WI38 (cell line): Measurements from ENCODE around the gene NTPCR.

Source experiments
- H3K4me3 ChIP-seq: 2 replicates; pipeline ENCODE4 v1.5.1; 2011; ENCODE audit warnings: low read depth, mild to moderate bottlenecking, control low read depth, low read length
- CTCF ChIP-seq: IDR thresholded peaks from 2 replicates; pipeline ENCODE4 v1.5.1; 2012; ENCODE audit warnings: low read depth, mild to moderate bottlenecking, control low read depth, low read length

The NTPCR gene

GRCh38 chr1:232942413-232943294, 7.8 kb upstream of the NTPCR start:
- no peak for TF ChIP-seq CTCF
- H3K4me3 ChIP-seq, result no peak overlapping the region

GRCh38 chr1:232943679-232944252, 6.6 kb upstream of the NTPCR start:
- H3K4me3 ChIP-seq, result no peak overlapping the region
- TF ChIP-seq CTCF, result no peak

- H3K4me3 ChIP-seq, result no peak overlapping the region
- no peak for TF ChIP-seq CTCF
Observed at GRCh38 chr1:232944347-232944746, 6.1 kb upstream of the NTPCR start.

- no peak for TF ChIP-seq CTCF
Observed at GRCh38 chr1:232949636-232950196, 695 bp upstream of the NTPCR start.

GRCh38 chr1:232951180-232951579, 769 bp downstream of the NTPCR start:
- no peak for TF ChIP-seq CTCF
- peak overlapping the region; percentile 83 for H3K4me3 ChIP-seq

More at GRCh38 chr1:232949636-232950196, 695 bp upstream of the NTPCR start:
- peak overlapping the region; percentile 83 for H3K4me3 ChIP-seq

- TF ChIP-seq CTCF, result no peak
- peak overlapping the region; percentile 83 for H3K4me3 ChIP-seq
Observed at GRCh38 chr1:232951605-232952004, 1.2 kb downstream of the NTPCR start.
